Iris pigment epithelial cell (primary cell): ENCODE results near the gene SLC39A6.
"Not testable (repeated sequence)": the region's sequence is repeated elsewhere in the genome, so short reads cannot be mapped to it uniquely, and the experiment has no call there.

ENCODE experiments used
- DNase-seq: peaks from one replicate; pipeline ENCODE4 v3.0.0-alpha.2; 2011; ENCODE audit warnings: low read depth

The SLC39A6 gene

GRCh38 chr18:36129300-36130038 is at the start of gene SLC39A6, which contains the start of gene ELP2:
TSS of gene SLC39A6 (minus strand) at chr18:36129340. CDS start at chr18:36127007, 2,333 bp downstream.
TSS of gene ELP2 (plus strand) at chr18:36129899. CDS start at chr18:36129934, 35 bp downstream.
- DNase-seq: peak; percentile 96

- DNase-seq: no peak
Measured at GRCh38 chr18:36177913-36178312, 48.8 kb upstream of the SLC39A6 start.

- DNase-seq: peak; percentile 31
Measured at GRCh38 chr18:36176711-36177110, 47.6 kb upstream of the SLC39A6 start.

- DNase-seq: no peak
Measured at GRCh38 chr18:36176177-36176584, 47.0 kb upstream of the SLC39A6 start.

GRCh38 chr18:36175481-36175880 is 46.3 kb upstream of the SLC39A6 start:
- no peak for DNase-seq

GRCh38 chr18:36169938-36170337 is 40.8 kb upstream of the SLC39A6 start:
- DNase-seq: no peak

GRCh38 chr18:36168296-36168695 is 39.2 kb upstream of the SLC39A6 start:
- not testable (repeated sequence) for DNase-seq

- DNase-seq: no peak
Measured at GRCh38 chr18:36167692-36168218, 38.6 kb upstream of the SLC39A6 start.

- no peak for DNase-seq
Measured at GRCh38 chr18:36162981-36163380, 33.8 kb upstream of the SLC39A6 start.

- DNase-seq: no peak
Measured at GRCh38 chr18:36160959-36161371, 31.8 kb upstream of the SLC39A6 start.

- DNase-seq: peak; percentile 89
Measured at GRCh38 chr18:36158266-36158867, 29.2 kb upstream of the SLC39A6 start.

- peak; percentile 9 for DNase-seq
Measured at GRCh38 chr18:36157441-36157840, 28.3 kb upstream of the SLC39A6 start.

- DNase-seq: peak; percentile 12
Measured at GRCh38 chr18:36155851-36156757, 27.0 kb upstream of the SLC39A6 start.

GRCh38 chr18:36153771-36154170 is 24.6 kb upstream of the SLC39A6 start:
- no peak for DNase-seq

GRCh38 chr18:36153203-36153602 is 24.1 kb upstream of the SLC39A6 start:
- peak; percentile 18 for DNase-seq

GRCh38 chr18:36152781-36153180 is 23.6 kb upstream of the SLC39A6 start:
- DNase-seq: no peak

GRCh38 chr18:36149514-36150289 is 20.6 kb upstream of the SLC39A6 start:
- no peak for DNase-seq

GRCh38 chr18:36143391-36143790 is 14.3 kb upstream of the SLC39A6 start:
- DNase-seq: no peak

- no peak for DNase-seq
Measured at GRCh38 chr18:36142751-36143150, 13.6 kb upstream of the SLC39A6 start.

- DNase-seq: no peak
Measured at GRCh38 chr18:36141576-36141975, 12.4 kb upstream of the SLC39A6 start.

GRCh38 chr18:36139245-36139644 is 10.1 kb upstream of the SLC39A6 start:
- DNase-seq: no peak
